Panc1 (cell line): ENCODE results near the gene C12orf76. TPM values are rescaled to one million over a fixed set of nuclear protein-coding genes. Genes with fewer than 3 reads are reported as not detected.
A peak's percentile ranks its signal among the peaks of the same experiment; 100 is the strongest.

ENCODE experiments used
- ATAC-seq: fragments of 200-7000 bp; cut with Tn5 transposase; 2 replicates; pipeline ENCODE4 v1.9.1; 2020; ENCODE audit warnings: mild to moderate bottlenecking, moderate library complexity
- BruUV-seq: library from RNA; stranded (reverse); fragments of 400-500 nt; replicated peaks from 2 replicates; lab custom pipeline; 2021; lab: Mats Ljungman, UMichigan
- CTCF ChIA-PET: fragments of 300-600 bp; sonication (Branson Sonifier 250); formaldehyde crosslinking; loops from one replicate; lab custom pipeline; 2022; ENCODE audit warnings: antibody characterized with exemption; lab: Charles Lee
- POLR2A ChIA-PET: fragments of 300-600 bp; sonication (Branson Sonifier 250); formaldehyde crosslinking; loops from one replicate; lab custom pipeline; 2022; ENCODE audit warnings: antibody characterized with exemption; lab: Charles Lee
- DNase-seq: peaks from one replicate; pipeline ENCODE4 v3.0.0-alpha.2; 2010; ENCODE audit warnings: low read depth, low spot score
- H3K27ac ChIP-seq: 2 replicates; pipeline ENCODE4 v1.5.1; 2011; ENCODE audit warnings: mild to moderate bottlenecking, low read length, inconsistent platforms
- H3K27me3 ChIP-seq: fragments of 200-500 bp; sonication (Bioruptor generic); 2 replicates; pipeline ENCODE4 v1.6.0; 2014; ENCODE audit warnings: low read length, inconsistent platforms; ENCODE audit not compliant: control insufficient read depth, insufficient read depth
- H3K36me3 ChIP-seq: fragments of 200-500 bp; sonication (Bioruptor generic); 2 replicates; pipeline ENCODE4 v1.5.1; 2014; ENCODE audit warnings: inconsistent platforms, mild to moderate bottlenecking, low read length, moderate library complexity; ENCODE audit not compliant: control insufficient read depth, insufficient read depth
- H3K4me1 ChIP-seq: 2 replicates; pipeline ENCODE4 v1.5.1; 2011; ENCODE audit warnings: inconsistent platforms, mild to moderate bottlenecking, low read length, moderate library complexity; ENCODE audit not compliant: control insufficient read depth, insufficient read depth
- H3K4me3 ChIP-seq, 2 experiments: 2 replicates each; pipeline ENCODE4 v1.5.1; 2011 to 2012; ENCODE audit warnings: low read depth in 2 of 2, low read length in 2 of 2, mild to moderate bottlenecking in 2 of 2, inconsistent platforms in 1 of 2, moderate library complexity in 1 of 2
- H3K9me3 ChIP-seq: fragments of 200-500 bp; sonication (Bioruptor generic); 2 replicates; pipeline ENCODE4 v1.5.1; 2014; ENCODE audit warnings: low read depth, mild to moderate bottlenecking, inconsistent platforms, low read length, moderate library complexity; ENCODE audit not compliant: control insufficient read depth, insufficient read depth
- POLR2AphosphoS5 ChIP-seq: IDR thresholded peaks from 2 replicates; pipeline ENCODE4 v1.6.1; 2012; ENCODE audit warnings: mild to moderate bottlenecking, low read depth, low read length, moderate library complexity
- SIN3A ChIP-seq: IDR thresholded peaks from 2 replicates; pipeline ENCODE4 v1.6.1; 2012; ENCODE audit warnings: low read depth, mild to moderate bottlenecking, low read length, moderate library complexity, borderline replicate concordance; ENCODE audit not compliant: insufficient read depth
- TCF7L2 ChIP-seq: IDR thresholded peaks from 2 replicates; pipeline ENCODE4 v1.6.1; 2011; ENCODE audit warnings: mild to moderate bottlenecking, low read depth, low read length, inconsistent platforms
- in situ Hi-C: cut with HindIII; loops from 2 replicates; pipeline ENCODE4 v1.10.0; 2016; ENCODE audit warnings: low sequenced_read_pairs, low pct_unique_long_range_greater_than_20kb
- intact Hi-C: fragments of 100-400 bp; cut with micrococcal nuclease; formaldehyde crosslinking; loops from one replicate; pipeline ENCODE4 v1.10.0; 2022; ENCODE audit not compliant: unreplicated experiment
- total RNA-seq: library from RNA; stranded (reverse); gene quantifications from one replicate; pipeline ENCODE4 v1.2.1, GENCODE V29; 2021; ENCODE audit not compliant: unreplicated experiment
- TF ChIP-seq, protein P1 (sequence below), 2 experiments: IDR thresholded peaks; 2 replicates each; pipeline ENCODE4 v1.6.1; 2011 to 2012; ENCODE audit warnings: low read depth in 2 of 2, control low read depth in 1 of 2, low read length in 1 of 2, mild to moderate bottlenecking in 1 of 2, moderate library complexity in 1 of 2; ENCODE audit not compliant: insufficient read depth in 1 of 2
- TF ChIP-seq, protein P2 (sequence below): fragments of 450-650 bp; IDR thresholded peaks from 2 replicates; pipeline ENCODE4 v1.5.1; 2017; ENCODE audit warnings: mild to moderate bottlenecking

The C12orf76 gene
- total RNA-seq, 1 experiment from 2014 or later: 13.6 TPM

DNA sequence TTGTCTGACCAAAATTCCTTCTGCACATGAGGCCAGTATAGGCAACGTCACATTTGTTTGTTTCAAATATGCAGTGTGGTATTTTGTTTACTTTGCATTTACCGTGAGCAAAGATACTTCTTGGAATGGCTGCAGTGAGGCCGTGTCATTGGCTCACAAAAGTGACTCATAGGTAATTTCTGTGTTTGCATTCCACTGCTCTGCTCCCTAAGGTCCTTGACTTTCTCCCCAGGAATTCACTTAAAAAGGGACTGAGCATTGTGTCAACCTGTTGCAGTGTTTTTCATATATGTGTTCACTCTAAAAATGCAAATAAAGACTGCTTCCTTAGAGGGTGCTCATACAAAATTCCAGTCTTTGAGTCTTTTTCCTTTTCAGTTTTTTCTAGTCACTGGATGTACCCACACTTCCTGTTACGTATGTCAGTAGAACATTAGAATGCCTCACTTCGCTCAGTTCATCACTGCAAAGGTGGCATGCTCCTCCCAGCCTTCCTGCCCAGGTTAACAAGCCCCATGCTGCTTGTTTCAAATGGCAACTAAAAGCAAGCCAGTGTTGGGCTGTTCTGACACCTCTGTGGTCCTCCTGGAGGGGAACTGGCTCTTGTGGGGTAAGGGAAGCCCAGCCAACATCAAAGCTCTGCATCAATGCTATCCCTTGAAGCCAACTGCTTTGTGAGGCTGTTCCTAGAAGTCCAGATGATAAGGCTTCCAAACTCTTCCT is 9.1 kb downstream of the C12orf76 start:
- TF ChIP-seq POLR2AphosphoS5: peak; percentile 42; the same call in 1 of the 2 replicates
- TF ChIP-seq, protein P1, sequence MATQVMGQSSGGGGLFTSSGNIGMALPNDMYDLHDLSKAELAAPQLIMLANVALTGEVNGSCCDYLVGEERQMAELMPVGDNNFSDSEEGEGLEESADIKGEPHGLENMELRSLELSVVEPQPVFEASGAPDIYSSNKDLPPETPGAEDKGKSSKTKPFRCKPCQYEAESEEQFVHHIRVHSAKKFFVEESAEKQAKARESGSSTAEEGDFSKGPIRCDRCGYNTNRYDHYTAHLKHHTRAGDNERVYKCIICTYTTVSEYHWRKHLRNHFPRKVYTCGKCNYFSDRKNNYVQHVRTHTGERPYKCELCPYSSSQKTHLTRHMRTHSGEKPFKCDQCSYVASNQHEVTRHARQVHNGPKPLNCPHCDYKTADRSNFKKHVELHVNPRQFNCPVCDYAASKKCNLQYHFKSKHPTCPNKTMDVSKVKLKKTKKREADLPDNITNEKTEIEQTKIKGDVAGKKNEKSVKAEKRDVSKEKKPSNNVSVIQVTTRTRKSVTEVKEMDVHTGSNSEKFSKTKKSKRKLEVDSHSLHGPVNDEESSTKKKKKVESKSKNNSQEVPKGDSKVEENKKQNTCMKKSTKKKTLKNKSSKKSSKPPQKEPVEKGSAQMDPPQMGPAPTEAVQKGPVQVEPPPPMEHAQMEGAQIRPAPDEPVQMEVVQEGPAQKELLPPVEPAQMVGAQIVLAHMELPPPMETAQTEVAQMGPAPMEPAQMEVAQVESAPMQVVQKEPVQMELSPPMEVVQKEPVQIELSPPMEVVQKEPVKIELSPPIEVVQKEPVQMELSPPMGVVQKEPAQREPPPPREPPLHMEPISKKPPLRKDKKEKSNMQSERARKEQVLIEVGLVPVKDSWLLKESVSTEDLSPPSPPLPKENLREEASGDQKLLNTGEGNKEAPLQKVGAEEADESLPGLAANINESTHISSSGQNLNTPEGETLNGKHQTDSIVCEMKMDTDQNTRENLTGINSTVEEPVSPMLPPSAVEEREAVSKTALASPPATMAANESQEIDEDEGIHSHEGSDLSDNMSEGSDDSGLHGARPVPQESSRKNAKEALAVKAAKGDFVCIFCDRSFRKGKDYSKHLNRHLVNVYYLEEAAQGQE (IDR thresholded peaks at IDR 0.05; ENCODE audit: insufficient read depth in 1 of 2, low read depth in 2 of 2, low read length in 1 of 2): no peak
- ChIA-PET CTCF (no interaction called here), POLR2A (no interaction called here)
- no peaks in the 10 kb centered on the region for H3K9me3 ChIP-seq
- peak; percentile 93 for DNase-seq
- peak overlapping the region in 1 of 2 experiments; percentile 26; a peak in 2 of 4 replicates for H3K4me3 ChIP-seq
- peaks cover 46% of the 10 kb centered on the region for H3K4me1 ChIP-seq
- BruUV-seq: no TSS peak
- in situ Hi-C loops (no loop called here), intact Hi-C loops (no loop called here)
- peak overlapping the region; percentile 96 for H3K27ac ChIP-seq
- H3K36me3 ChIP-seq: peaks cover 3% of the 10 kb centered on the region; the same call in 1 of the 2 replicates
- H3K27me3 ChIP-seq: no peaks in the 10 kb centered on the region
- peak; percentile 96 for ATAC-seq

DNA sequence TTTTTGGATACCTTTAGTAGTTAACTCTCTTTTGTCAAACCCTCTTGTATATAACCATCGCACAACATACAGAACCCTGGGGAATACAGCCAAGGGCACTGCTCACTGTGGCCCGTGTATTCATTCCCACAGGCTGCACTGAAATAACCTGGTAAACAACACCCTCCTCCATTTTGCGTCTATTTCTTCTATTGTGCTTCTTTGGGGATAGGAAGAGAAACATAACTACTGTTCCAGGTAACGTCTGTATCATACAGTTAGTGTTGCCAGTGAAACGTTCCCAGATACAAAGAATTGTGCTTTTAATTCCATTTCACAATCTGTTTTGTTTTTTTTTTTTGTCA is 9.6 kb downstream of the C12orf76 start:
- BruUV-seq: TSS peak; percentile 65
- peaks cover 3% of the 10 kb centered on the region; the same call in 1 of the 2 replicates for H3K36me3 ChIP-seq
- in situ Hi-C loops: no loop called here
- H3K27me3 ChIP-seq: no peaks in the 10 kb centered on the region
- no peak overlapping the region; a peak in 1 of 4 replicates for H3K4me3 ChIP-seq
- ATAC-seq: peak; percentile 47
- TF ChIP-seq POLR2AphosphoS5 (no peak), SIN3A (no peak), TCF7L2 (no peak)
- TF ChIP-seq, protein P2, sequence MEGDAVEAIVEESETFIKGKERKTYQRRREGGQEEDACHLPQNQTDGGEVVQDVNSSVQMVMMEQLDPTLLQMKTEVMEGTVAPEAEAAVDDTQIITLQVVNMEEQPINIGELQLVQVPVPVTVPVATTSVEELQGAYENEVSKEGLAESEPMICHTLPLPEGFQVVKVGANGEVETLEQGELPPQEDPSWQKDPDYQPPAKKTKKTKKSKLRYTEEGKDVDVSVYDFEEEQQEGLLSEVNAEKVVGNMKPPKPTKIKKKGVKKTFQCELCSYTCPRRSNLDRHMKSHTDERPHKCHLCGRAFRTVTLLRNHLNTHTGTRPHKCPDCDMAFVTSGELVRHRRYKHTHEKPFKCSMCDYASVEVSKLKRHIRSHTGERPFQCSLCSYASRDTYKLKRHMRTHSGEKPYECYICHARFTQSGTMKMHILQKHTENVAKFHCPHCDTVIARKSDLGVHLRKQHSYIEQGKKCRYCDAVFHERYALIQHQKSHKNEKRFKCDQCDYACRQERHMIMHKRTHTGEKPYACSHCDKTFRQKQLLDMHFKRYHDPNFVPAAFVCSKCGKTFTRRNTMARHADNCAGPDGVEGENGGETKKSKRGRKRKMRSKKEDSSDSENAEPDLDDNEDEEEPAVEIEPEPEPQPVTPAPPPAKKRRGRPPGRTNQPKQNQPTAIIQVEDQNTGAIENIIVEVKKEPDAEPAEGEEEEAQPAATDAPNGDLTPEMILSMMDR: no peak
- TF ChIP-seq, protein P1 (IDR thresholded peaks at IDR 0.05; ENCODE audit: insufficient read depth in 1 of 2, low read depth in 2 of 2, low read length in 1 of 2): no peak
- H3K4me1 ChIP-seq: peaks cover 46% of the 10 kb centered on the region
- DNase-seq: no peak
- H3K27ac ChIP-seq: peak overlapping the region; percentile 96
- intact Hi-C loops: no loop called here
- POLR2A ChIA-PET: interaction anchor here (0.7 kb wide), 1 partner anchor 207 kb away, joined by 7 read pairs; no protein-coding TSS in a partner anchor
- no peaks in the 10 kb centered on the region for H3K9me3 ChIP-seq
- CTCF ChIA-PET: no interaction called here
